PC-3 (cell line): Measurements from ENCODE around the gene HSD3B2. TPM values are rescaled to one million over a fixed set of nuclear protein-coding genes. Genes with fewer than 3 reads are reported as not detected.

ENCODE experiments used
- ATAC-seq: fragments of 200-7000 bp; cut with Tn5 transposase; 2 replicates; pipeline ENCODE4 v1.9.1; 2020; ENCODE audit warnings: mild to moderate bottlenecking, moderate library complexity
- BruUV-seq: library from RNA; stranded (reverse); fragments of 400-500 nt; replicated peaks from 2 replicates; lab custom pipeline; 2021; lab: Mats Ljungman, UMichigan
- CTCF ChIA-PET: fragments of 300-600 bp; sonication (Branson Sonifier 250); formaldehyde crosslinking; loops from one replicate; lab custom pipeline; 2022; ENCODE audit warnings: antibody characterized with exemption; lab: Charles Lee
- POLR2A ChIA-PET: fragments of 300-600 bp; sonication (Branson Sonifier 250); formaldehyde crosslinking; loops from one replicate; lab custom pipeline; 2022; ENCODE audit warnings: antibody characterized with exemption; ENCODE audit not compliant: unreplicated experiment; lab: Charles Lee
- DNase-seq: peaks from one replicate; pipeline ENCODE4 v3.0.0-alpha.2; 2015
- H2AFZ ChIP-seq: fragments of 300-600 bp; sonication (generic); 2 replicates; pipeline ENCODE4 v1.6.0; 2016; ENCODE audit warnings: antibody characterized with exemption, low read length
- H3F3A ChIP-seq: fragments of 300-600 bp; sonication (generic); one replicate; pipeline ENCODE4 v1.6.0; 2017; ENCODE audit warnings: antibody characterized with exemption, low read length, control low read depth, mild to moderate bottlenecking; ENCODE audit not compliant: unreplicated experiment
- H3K27ac ChIP-seq: fragments of 300-600 bp; sonication (generic); 2 replicates; pipeline ENCODE4 v1.5.1; 2016; ENCODE audit warnings: mild to moderate bottlenecking, low read length
- H3K27me3 ChIP-seq: fragments of 300-600 bp; sonication (generic); 2 replicates; pipeline ENCODE4 v1.6.1; 2016; ENCODE audit warnings: low read length, mixed read lengths
- H3K36me3 ChIP-seq: fragments of 300-600 bp; sonication (generic); 2 replicates; pipeline ENCODE4 v1.6.1; 2016; ENCODE audit warnings: low read depth, mixed run types, low read length, mixed read lengths
- H3K4me1 ChIP-seq: fragments of 300-600 bp; sonication (generic); 2 replicates; pipeline ENCODE4 v1.5.1; 2016; ENCODE audit warnings: low read length; ENCODE audit not compliant: insufficient read depth
- H3K4me2 ChIP-seq: fragments of 300-600 bp; sonication (generic); 2 replicates; pipeline ENCODE4 v1.6.0; 2016; ENCODE audit warnings: low read length
- H3K4me3 ChIP-seq: fragments of 300-600 bp; sonication (generic); 2 replicates; pipeline ENCODE4 v1.5.1; 2016; ENCODE audit warnings: mild to moderate bottlenecking, low read length, mixed read lengths
- H3K79me2 ChIP-seq: fragments of 300-600 bp; sonication (generic); 2 replicates; pipeline ENCODE4 v1.6.1; 2017; ENCODE audit warnings: low read length, mixed read lengths
- H3K9ac ChIP-seq: fragments of 300-600 bp; sonication (generic); 2 replicates; pipeline ENCODE4 v1.6.0; 2016; ENCODE audit warnings: mild to moderate bottlenecking, low read length
- H3K9me2 ChIP-seq: fragments of 300-600 bp; sonication (generic); replicated peaks from 2 replicates; pipeline ENCODE4 v1.6.1; 2016; ENCODE audit warnings: mixed run types, low read length, mixed read lengths
- H3K9me3 ChIP-seq: fragments of 300-600 bp; sonication (generic); 2 replicates; pipeline ENCODE4 v1.6.1; 2016; ENCODE audit warnings: low read length, mixed read lengths
- H4K20me1 ChIP-seq: fragments of 300-600 bp; sonication (generic); 2 replicates; pipeline ENCODE4 v1.6.1; 2016; ENCODE audit warnings: low read length, mixed read lengths
- EZH2 ChIP-seq: fragments of 300-600 bp; sonication (generic); IDR thresholded peaks from one replicate; pipeline ENCODE4 v1.6.1; 2017; ENCODE audit warnings: antibody characterized with exemption, mild to moderate bottlenecking, low read length; ENCODE audit not compliant: unreplicated experiment
- EZH2phosphoT487 ChIP-seq: fragments of 300-600 bp; sonication (generic); IDR thresholded peaks from 2 replicates; pipeline ENCODE4 v1.6.1; 2018; ENCODE audit warnings: mild to moderate bottlenecking, antibody characterized with exemption, low read length, borderline replicate concordance
- intact Hi-C: fragments of 100-400 bp; cut with micrococcal nuclease; formaldehyde crosslinking; loops from 2 replicates; pipeline ENCODE4 v1.9.0; 2023
- total RNA-seq: library from RNA; depleted of rRNA; stranded (reverse); fragments of >200 nt; gene quantifications from 2 replicates; pipeline ENCODE4 v1.2.3, GENCODE V29; 2014
- TF ChIP-seq, protein P1 (sequence below): fragments of 300-600 bp; sonication (generic); conservative IDR thresholded peaks from 2 replicates; pipeline ENCODE4 v1.5.1; 2017; ENCODE audit warnings: antibody characterized with exemption, low read depth, mild to moderate bottlenecking, low read length

HSD3B2 gene
- total RNA-seq, 1 experiment from 2014 or later = not detected

DNA sequence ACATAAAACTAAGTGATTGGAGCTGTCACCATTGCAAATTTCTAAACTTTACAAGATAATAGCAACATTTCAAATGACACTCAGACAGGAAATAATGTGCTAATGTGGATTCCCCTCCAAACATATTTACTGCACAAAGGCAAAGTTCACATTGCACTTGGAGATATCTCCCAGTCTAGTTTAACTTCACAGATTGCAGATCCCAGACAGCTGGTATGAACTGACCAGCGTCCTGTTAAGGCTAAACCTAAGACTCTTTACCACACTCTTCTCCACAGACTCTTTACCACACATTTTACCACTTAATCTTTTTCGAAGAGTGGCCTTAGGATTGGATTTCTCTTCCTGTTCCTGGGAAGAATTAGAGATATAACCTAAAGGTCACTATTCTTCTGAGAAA, 51.5 kb downstream of the HSD3B2 start:
- no peak for ATAC-seq
- ChIA-PET POLR2A (no interaction called here), CTCF (no interaction called here)
- no peak overlapping the region for H3K27ac ChIP-seq
- DNase-seq = no peak
- H3K36me3 ChIP-seq = no peaks in the 10 kb centered on the region
- BruUV-seq = no TSS peak
- H3K4me3 ChIP-seq = no peak overlapping the region
- H3K9me2 ChIP-seq = no peaks in the 10 kb centered on the region
- H3K9ac ChIP-seq = no peak overlapping the region
- peaks cover 13% of the 10 kb centered on the region for H3K27me3 ChIP-seq
- TF ChIP-seq EZH2 = no peak
- TF ChIP-seq EZH2phosphoT487 = no peak
- TF ChIP-seq, protein P1, sequence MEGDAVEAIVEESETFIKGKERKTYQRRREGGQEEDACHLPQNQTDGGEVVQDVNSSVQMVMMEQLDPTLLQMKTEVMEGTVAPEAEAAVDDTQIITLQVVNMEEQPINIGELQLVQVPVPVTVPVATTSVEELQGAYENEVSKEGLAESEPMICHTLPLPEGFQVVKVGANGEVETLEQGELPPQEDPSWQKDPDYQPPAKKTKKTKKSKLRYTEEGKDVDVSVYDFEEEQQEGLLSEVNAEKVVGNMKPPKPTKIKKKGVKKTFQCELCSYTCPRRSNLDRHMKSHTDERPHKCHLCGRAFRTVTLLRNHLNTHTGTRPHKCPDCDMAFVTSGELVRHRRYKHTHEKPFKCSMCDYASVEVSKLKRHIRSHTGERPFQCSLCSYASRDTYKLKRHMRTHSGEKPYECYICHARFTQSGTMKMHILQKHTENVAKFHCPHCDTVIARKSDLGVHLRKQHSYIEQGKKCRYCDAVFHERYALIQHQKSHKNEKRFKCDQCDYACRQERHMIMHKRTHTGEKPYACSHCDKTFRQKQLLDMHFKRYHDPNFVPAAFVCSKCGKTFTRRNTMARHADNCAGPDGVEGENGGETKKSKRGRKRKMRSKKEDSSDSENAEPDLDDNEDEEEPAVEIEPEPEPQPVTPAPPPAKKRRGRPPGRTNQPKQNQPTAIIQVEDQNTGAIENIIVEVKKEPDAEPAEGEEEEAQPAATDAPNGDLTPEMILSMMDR = no peak
- no peaks in the 10 kb centered on the region for H3K9me3 ChIP-seq
- no peaks in the 10 kb centered on the region for H3F3A ChIP-seq
- H2AFZ ChIP-seq = no peak overlapping the region
- intact Hi-C loops = no loop called here
- no peaks in the 10 kb centered on the region for H4K20me1 ChIP-seq
- H3K79me2 ChIP-seq = no peaks in the 10 kb centered on the region
- H3K4me2 ChIP-seq = no peak overlapping the region
- no peaks in the 10 kb centered on the region for H3K4me1 ChIP-seq

DNA sequence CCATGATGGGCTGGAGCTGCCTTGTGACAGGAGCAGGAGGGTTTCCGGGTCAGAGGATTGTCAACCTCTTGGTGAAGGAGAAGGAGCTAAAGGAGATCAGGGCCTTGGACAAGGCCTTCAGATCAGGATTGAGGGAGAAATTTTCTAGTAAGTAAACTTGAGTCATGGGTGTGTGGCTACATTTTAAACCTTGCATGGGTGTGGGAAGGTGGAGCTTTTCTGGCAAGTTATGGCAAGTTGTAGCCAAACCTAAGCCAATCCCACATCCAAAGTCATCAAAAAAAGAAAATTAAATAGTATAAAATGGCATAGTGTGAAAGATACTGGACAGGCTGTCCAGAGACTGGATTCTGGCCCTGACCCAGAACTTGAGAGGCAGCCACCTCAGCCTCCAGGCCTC, 52.3 kb downstream of the HSD3B2 start:
- Histone ChIP-seq H3K27me3 (peaks cover 21% of the 10 kb centered on the region), H3K9ac (no peak overlapping the region), H3K9me3 (no peaks in the 10 kb centered on the region), H3K27ac (no peak overlapping the region), H3K79me2 (no peaks in the 10 kb centered on the region), H3K9me2 (no peaks in the 10 kb centered on the region), H2AFZ (no peak overlapping the region), H3K4me3 (no peak overlapping the region), H4K20me1 (no peaks in the 10 kb centered on the region), H3K4me1 (no peaks in the 10 kb centered on the region), H3K4me2 (no peak overlapping the region), H3K36me3 (no peaks in the 10 kb centered on the region), H3F3A (no peaks in the 10 kb centered on the region)
- BruUV-seq = no TSS peak
- TF ChIP-seq, protein P1 = no peak
- TF ChIP-seq EZH2phosphoT487 (no peak), EZH2 (no peak)
- no peak for DNase-seq
- POLR2A ChIA-PET = no interaction called here
- intact Hi-C loops = no loop called here
- no peak for ATAC-seq
- CTCF ChIA-PET = no interaction called here

DNA sequence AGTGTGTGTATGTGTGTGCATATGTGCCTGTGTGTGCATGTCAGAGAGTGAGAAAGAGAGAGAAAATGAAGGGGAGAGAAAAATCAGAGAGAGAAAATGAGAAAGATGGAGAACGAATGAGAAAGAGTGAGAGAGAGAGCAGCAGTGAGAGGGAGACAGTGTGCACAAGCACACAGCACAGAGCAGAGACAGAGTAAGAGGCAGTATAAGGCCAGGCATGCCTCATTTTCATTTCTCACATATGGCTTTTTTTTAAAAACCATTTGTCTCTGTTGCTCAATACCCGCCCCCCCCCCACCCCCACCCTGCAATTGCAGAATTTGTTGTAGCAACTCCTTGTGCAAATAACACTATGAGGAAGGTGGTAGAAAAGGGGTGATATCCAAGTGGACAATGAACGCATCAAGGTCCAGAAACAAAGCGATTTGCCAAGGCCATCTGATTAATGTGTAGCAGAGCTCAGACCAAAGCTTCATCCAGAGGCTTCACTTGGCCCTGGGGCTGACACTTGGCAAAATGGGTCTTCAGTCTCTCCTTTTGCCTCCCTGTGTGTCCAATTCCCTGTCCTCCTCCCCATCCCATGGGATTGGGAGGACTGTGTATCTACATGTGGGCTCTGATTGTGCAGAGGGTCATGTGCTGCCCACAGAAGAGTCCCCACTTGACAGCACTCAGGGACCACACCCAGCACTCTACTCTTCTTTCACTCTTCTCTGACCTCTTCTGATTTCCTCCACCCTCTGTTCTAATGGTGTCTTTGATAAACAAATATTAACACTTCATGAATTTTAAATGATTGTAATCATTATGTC, 53.1 kb downstream of the HSD3B2 start:
- Histone ChIP-seq H3K9me3 (no peaks in the 10 kb centered on the region), H3K4me2 (no peak overlapping the region), H3K79me2 (no peaks in the 10 kb centered on the region), H3K9ac (no peak overlapping the region), H2AFZ (no peak overlapping the region), H3K27ac (no peak overlapping the region), H3K27me3 (peaks cover 21% of the 10 kb centered on the region), H3F3A (no peaks in the 10 kb centered on the region), H3K4me1 (no peaks in the 10 kb centered on the region), H4K20me1 (no peaks in the 10 kb centered on the region), H3K36me3 (no peaks in the 10 kb centered on the region), H3K9me2 (no peaks in the 10 kb centered on the region), H3K4me3 (no peak overlapping the region)
- POLR2A ChIA-PET = no interaction called here
- BruUV-seq = no TSS peak
- CTCF ChIA-PET = no interaction called here
- no peak for DNase-seq
- intact Hi-C loops = no loop called here
- TF ChIP-seq EZH2phosphoT487 (no peak), EZH2 (no peak)
- TF ChIP-seq, protein P1 = no peak
- ATAC-seq = no peak
